DND-41 (cell line): ENCODE data around the gene NDUFAB1.
"Not testable (repeated sequence)": the region's sequence is repeated elsewhere in the genome, so short reads cannot be mapped to it uniquely, and the experiment has no call there.

Source experiments
- ATAC-seq: fragments of 200-7000 bp; cut with Tn5 transposase; 3 replicates; pipeline ENCODE4 v1.9.1; 2021; ENCODE audit warnings: low read depth; ENCODE audit not compliant: insufficient read depth
- DNase-seq: peaks from one replicate; pipeline ENCODE4 v3.0.0-alpha.2; 2020
- H2AFZ ChIP-seq: 2 replicates; pipeline ENCODE4 v1.6.0; 2012; ENCODE audit warnings: low read depth, low read length
- H3K27ac ChIP-seq: 2 replicates; pipeline ENCODE4 v1.5.1; 2012; ENCODE audit warnings: low read length, inconsistent platforms
- H3K27me3 ChIP-seq: fragments of 200-600 bp; sonication (generic); 2 replicates; pipeline ENCODE4 v1.6.0; 2012; ENCODE audit warnings: low read length, mild to moderate bottlenecking, inconsistent platforms; ENCODE audit not compliant: insufficient read depth, poor library complexity
- H3K36me3 ChIP-seq: 2 replicates; pipeline ENCODE4 v1.5.1; 2012; ENCODE audit warnings: low read length, inconsistent platforms; ENCODE audit not compliant: insufficient read depth
- H3K4me1 ChIP-seq: 2 replicates; pipeline ENCODE4 v1.5.1; 2012; ENCODE audit warnings: mild to moderate bottlenecking, low read length; ENCODE audit not compliant: insufficient read depth
- H3K4me2 ChIP-seq: 2 replicates; pipeline ENCODE4 v1.6.0; 2012; ENCODE audit warnings: mild to moderate bottlenecking, moderate library complexity, low read length, inconsistent platforms; ENCODE audit not compliant: insufficient read depth
- H3K4me3 ChIP-seq, 2 experiments: fragments of 200-600 bp in 1 of 2; shearing (Covaris generic) in 1 of 2; 2 replicates each; pipeline ENCODE4 v1.5.1; 2012 to 2016; ENCODE audit warnings: inconsistent platforms in 2 of 2, low read length in 2 of 2, mild to moderate bottlenecking in 2 of 2, low read depth in 1 of 2, moderate library complexity in 1 of 2
- H3K79me2 ChIP-seq: 2 replicates; pipeline ENCODE4 v1.6.0; 2012; ENCODE audit warnings: low read length, inconsistent platforms; ENCODE audit not compliant: insufficient read depth
- H3K9ac ChIP-seq: 2 replicates; pipeline ENCODE4 v1.6.0; 2012; ENCODE audit warnings: low read depth, mild to moderate bottlenecking, inconsistent platforms, low read length, moderate library complexity
- H3K9me3 ChIP-seq: 2 replicates; pipeline ENCODE4 v1.5.1; 2012; ENCODE audit warnings: low read length, moderate library complexity, mild to moderate bottlenecking, inconsistent platforms; ENCODE audit not compliant: insufficient read depth, severe bottlenecking
- H4K20me1 ChIP-seq: 2 replicates; pipeline ENCODE4 v1.6.0; 2012; ENCODE audit warnings: low read length; ENCODE audit not compliant: insufficient read depth
- EZH2 ChIP-seq: IDR thresholded peaks from 3 replicates; pipeline ENCODE4 v1.6.1; 2012; ENCODE audit warnings: borderline replicate concordance, low read depth, mild to moderate bottlenecking, moderate library complexity, low read length, inconsistent platforms; ENCODE audit not compliant: severe bottlenecking
- TF ChIP-seq, protein P1 (sequence below): IDR thresholded peaks from 2 replicates; pipeline ENCODE4 v1.5.1; 2012; ENCODE audit warnings: borderline replicate concordance, low read length, moderate library complexity, mild to moderate bottlenecking; ENCODE audit not compliant: poor library complexity, severe bottlenecking; ENCODE audit errors: extremely low read depth

The NDUFAB1 gene

DNA sequence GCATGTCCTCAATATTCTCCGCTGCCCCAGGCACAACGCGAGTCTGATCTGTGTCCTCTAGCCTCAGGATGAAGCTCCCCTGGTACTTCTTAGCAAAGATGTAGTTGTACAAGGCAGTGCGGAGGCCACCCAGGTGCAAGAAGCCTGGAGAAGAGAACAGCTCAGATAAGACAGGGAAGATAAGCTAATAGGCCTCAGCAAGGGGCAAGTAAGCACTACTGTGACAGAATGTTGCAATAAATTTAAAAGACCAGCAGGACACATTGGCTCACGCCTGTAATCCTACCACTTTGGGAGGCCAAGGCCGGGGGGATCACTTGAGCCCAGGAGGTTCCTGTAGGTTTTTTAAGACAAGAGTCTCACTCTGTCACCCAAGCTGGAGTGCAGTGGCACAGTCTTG lies 44.0 kb downstream of the NDUFAB1 start:
- Histone ChIP-seq H3K79me2 (peaks cover 24% of the 10 kb centered on the region), H3K36me3 (peaks cover 44% of the 10 kb centered on the region), H3K9me3 (no peaks in the 10 kb centered on the region), H4K20me1 (no peaks in the 10 kb centered on the region), H2AFZ (no peak overlapping the region), H3K4me1 (peaks cover 17% of the 10 kb centered on the region), H3K27me3 (no peaks in the 10 kb centered on the region), H3K27ac (no peak overlapping the region), H3K4me3 (no peak overlapping the region), H3K9ac (no peak overlapping the region), H3K4me2 (no peak overlapping the region)
- DNase-seq (no peak), ATAC-seq (no peak)
- TF ChIP-seq, protein P1, sequence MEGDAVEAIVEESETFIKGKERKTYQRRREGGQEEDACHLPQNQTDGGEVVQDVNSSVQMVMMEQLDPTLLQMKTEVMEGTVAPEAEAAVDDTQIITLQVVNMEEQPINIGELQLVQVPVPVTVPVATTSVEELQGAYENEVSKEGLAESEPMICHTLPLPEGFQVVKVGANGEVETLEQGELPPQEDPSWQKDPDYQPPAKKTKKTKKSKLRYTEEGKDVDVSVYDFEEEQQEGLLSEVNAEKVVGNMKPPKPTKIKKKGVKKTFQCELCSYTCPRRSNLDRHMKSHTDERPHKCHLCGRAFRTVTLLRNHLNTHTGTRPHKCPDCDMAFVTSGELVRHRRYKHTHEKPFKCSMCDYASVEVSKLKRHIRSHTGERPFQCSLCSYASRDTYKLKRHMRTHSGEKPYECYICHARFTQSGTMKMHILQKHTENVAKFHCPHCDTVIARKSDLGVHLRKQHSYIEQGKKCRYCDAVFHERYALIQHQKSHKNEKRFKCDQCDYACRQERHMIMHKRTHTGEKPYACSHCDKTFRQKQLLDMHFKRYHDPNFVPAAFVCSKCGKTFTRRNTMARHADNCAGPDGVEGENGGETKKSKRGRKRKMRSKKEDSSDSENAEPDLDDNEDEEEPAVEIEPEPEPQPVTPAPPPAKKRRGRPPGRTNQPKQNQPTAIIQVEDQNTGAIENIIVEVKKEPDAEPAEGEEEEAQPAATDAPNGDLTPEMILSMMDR = no peak
- TF ChIP-seq EZH2 = no peak

DNA sequence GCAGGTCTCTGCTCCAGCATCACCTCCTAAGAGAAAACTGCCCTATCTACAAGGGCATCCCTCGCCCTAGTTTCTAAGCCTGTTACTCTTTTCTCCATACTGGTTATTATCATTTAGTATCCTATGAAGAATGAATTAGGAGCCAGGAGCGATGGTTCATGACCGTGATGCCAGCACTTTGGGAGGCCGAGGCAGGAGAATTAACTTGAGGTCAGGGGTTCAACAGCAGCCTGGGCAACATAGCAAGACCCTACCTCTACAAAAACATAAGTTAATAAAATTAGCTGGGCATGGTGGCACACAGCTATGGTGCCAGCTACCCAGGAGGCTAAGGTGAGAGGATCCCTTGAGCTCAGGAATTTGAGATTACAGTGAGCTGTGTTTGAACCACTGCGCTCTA lies 46.2 kb downstream of the NDUFAB1 start:
- Histone ChIP-seq H3K9ac (no peak overlapping the region), H3K27me3 (no peaks in the 10 kb centered on the region), H3K9me3 (no peaks in the 10 kb centered on the region), H3K79me2 (0 out of 2 replicates have a peak, but pooled peaks cover 7% of the 10 kb centered on the region), H3K27ac (no peak overlapping the region), H3K4me1 (no peaks in the 10 kb centered on the region), H4K20me1 (no peaks in the 10 kb centered on the region), H3K4me3 (no peak overlapping the region), H3K4me2 (no peak overlapping the region), H3K36me3 (peaks cover 66% of the 10 kb centered on the region), H2AFZ (no peak overlapping the region)
- TF ChIP-seq, protein P1 = no peak
- no peak for TF ChIP-seq EZH2
- no peak for ATAC-seq
- DNase-seq = no peak

DNA sequence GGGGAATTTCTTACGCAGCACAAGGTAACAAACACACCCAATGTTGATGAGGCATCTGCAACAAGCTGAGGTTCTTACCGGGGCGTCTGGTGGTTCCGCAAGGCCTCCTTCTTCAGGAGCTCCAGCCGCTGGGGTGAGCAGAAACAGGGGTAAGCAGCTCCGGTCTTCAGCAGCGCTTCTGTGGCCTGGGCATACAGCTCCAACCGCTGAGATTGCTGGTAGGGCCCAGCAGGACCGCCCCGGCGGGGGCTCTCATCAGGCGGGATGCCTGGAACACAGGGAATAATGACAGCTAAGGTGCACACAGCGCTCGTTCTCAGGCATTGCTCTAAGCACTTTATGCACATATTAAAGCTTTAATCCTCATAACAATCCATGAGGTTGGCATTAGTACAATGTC lies 51.7 kb downstream of the NDUFAB1 start:
- Histone ChIP-seq H3K4me2 (no peak overlapping the region), H3K36me3 (peaks cover 79% of the 10 kb centered on the region), H3K27ac (no peak overlapping the region), H4K20me1 (no peaks in the 10 kb centered on the region; the same call in 1 of the 2 replicates), H3K9me3 (no peaks in the 10 kb centered on the region), H3K79me2 (no peaks in the 10 kb centered on the region), H3K9ac (no peak overlapping the region), H3K4me3 (no peak overlapping the region), H2AFZ (no peak overlapping the region), H3K27me3 (no peaks in the 10 kb centered on the region), H3K4me1 (no peaks in the 10 kb centered on the region)
- TF ChIP-seq EZH2 = no peak
- TF ChIP-seq, protein P1 = no peak
- ATAC-seq (no peak), DNase-seq (no peak)

DNA sequence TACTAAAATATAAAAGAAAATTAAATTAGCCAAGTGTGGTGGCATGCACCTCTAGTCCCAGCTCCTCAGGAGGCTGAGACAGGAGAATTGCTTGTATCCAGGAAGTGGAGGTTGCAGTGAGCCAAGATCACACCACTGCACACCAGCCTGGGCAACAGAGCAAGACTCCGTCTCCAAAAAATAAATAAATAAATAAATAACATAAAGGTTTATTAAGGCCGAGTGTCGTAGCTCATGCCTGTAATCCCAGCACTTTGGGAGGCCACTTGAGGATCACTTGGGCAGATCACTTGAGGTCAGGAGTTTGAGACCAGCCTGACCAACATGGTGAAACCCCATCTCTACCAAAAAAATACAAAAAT lies 55.3 kb downstream of the NDUFAB1 start:
- not testable (repeated sequence) for ATAC-seq, H3K4me1 ChIP-seq, H3K27me3 ChIP-seq, H3K9me3 ChIP-seq, H3K4me3 ChIP-seq, H3K27ac ChIP-seq, H3K79me2 ChIP-seq, H3K4me2 ChIP-seq, H2AFZ ChIP-seq, H4K20me1 ChIP-seq, DNase-seq, H3K9ac ChIP-seq
- H3K36me3 ChIP-seq = peaks cover 63% of the 10 kb centered on the region
